Neural cell (in vitro differentiated cells): ENCODE results near the gene FAM193A.

Experiments
- POLR2AphosphoS5 ChIP-seq: IDR thresholded peaks from 2 replicates; pipeline ENCODE4 v1.6.1; 2012
- TF ChIP-seq, protein P1 (sequence below): fragments of 450-650 bp; IDR thresholded peaks from 2 replicates; pipeline ENCODE4 v1.5.1; 2014; ENCODE audit warnings: antibody characterized with exemption, mild to moderate bottlenecking, moderate library complexity; ENCODE audit not compliant: poor library complexity, severe bottlenecking

DNA sequence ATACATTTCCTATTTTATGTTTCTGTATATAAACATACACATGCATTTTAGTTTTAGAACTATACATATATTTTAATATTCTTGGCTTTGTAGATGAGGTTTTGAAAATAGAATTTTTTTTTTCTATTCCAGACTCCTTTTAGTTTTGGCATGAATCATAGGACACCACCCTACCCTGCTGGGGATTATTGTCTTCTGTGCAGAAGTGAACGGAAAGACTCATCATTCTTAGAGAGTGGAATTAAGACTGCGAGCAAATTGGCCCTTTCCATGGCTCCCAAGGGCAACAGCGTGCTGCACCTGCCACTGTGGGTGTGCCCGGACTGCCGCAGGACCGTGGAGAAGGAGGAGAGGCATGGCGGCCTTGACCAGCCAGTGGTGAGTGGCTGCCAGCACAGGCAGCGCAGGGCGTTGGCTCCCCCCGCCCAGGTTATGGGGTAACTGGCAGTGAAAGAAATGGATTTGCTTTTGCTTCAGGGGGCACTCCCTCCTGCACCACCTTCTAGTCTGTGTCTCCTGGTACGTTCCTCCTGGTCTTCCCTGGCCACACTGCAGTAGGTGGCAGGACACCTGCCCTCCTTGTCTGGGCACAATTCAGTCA, 59.6 kb downstream of the FAM193A start:
- TF ChIP-seq, protein P1, sequence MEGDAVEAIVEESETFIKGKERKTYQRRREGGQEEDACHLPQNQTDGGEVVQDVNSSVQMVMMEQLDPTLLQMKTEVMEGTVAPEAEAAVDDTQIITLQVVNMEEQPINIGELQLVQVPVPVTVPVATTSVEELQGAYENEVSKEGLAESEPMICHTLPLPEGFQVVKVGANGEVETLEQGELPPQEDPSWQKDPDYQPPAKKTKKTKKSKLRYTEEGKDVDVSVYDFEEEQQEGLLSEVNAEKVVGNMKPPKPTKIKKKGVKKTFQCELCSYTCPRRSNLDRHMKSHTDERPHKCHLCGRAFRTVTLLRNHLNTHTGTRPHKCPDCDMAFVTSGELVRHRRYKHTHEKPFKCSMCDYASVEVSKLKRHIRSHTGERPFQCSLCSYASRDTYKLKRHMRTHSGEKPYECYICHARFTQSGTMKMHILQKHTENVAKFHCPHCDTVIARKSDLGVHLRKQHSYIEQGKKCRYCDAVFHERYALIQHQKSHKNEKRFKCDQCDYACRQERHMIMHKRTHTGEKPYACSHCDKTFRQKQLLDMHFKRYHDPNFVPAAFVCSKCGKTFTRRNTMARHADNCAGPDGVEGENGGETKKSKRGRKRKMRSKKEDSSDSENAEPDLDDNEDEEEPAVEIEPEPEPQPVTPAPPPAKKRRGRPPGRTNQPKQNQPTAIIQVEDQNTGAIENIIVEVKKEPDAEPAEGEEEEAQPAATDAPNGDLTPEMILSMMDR: no peak
- no peak for TF ChIP-seq POLR2AphosphoS5
